HepG2 (cell line): Measurements from ENCODE around the gene KDM2B.

ENCODE experiments used
- ATM ChIP-seq: fragments of 450-650 bp; IDR thresholded peaks from 2 replicates; pipeline ENCODE4 v1.7.1; 2017; ENCODE audit warnings: mild to moderate bottlenecking, borderline replicate concordance
- ATRX ChIP-seq: sonication (generic); formaldehyde crosslinking; IDR thresholded peaks from 2 replicates; pipeline ENCODE4 v1.4.0; 2020; ENCODE audit warnings: missing genetic modification reagents, borderline replicate concordance
- CHD2 ChIP-seq: IDR thresholded peaks from 2 replicates; pipeline ENCODE4 v1.6.1; 2011; ENCODE audit warnings: low read depth, low read length, improper control_type of control experiment
- CTCF ChIP-seq: sonication (generic); formaldehyde crosslinking; IDR thresholded peaks from 2 replicates; pipeline ENCODE4 v1.5.0; 2020; ENCODE audit warnings: mild to moderate bottlenecking, missing genetic modification reagents, moderate library complexity
- MAX ChIP-seq: IDR thresholded peaks from 2 replicates; pipeline ENCODE4 v1.6.1; 2012; ENCODE audit warnings: inconsistent platforms
- MTA1 ChIP-seq: sonication (generic); formaldehyde crosslinking; IDR thresholded peaks from 2 replicates; pipeline ENCODE4 v1.4.0; 2020; ENCODE audit warnings: missing genetic modification reagents, mild to moderate bottlenecking, borderline replicate concordance
- SUZ12 ChIP-seq: fragments of 150-350 bp; IDR thresholded peaks from 2 replicates; pipeline ENCODE4 v1.6.1; 2014; ENCODE audit warnings: low read depth, low read length
- TRAFD1 ChIP-seq: sonication (generic); formaldehyde crosslinking; IDR thresholded peaks from 2 replicates; pipeline ENCODE4 v1.5.1; 2020; ENCODE audit warnings: missing genetic modification reagents, mild to moderate bottlenecking, borderline replicate concordance
- ZNF121 ChIP-seq: sonication (generic); formaldehyde crosslinking; IDR thresholded peaks from 2 replicates; pipeline ENCODE4 v1.5.0; 2020; ENCODE audit warnings: mild to moderate bottlenecking, missing genetic modification reagents
- ZNF317 ChIP-seq: sonication (generic); formaldehyde crosslinking; IDR thresholded peaks from 2 replicates; pipeline ENCODE4 v1.5.0; 2020; ENCODE audit warnings: mild to moderate bottlenecking, missing genetic modification reagents
- ZNF503 ChIP-seq: sonication (generic); formaldehyde crosslinking; IDR thresholded peaks from 2 replicates; pipeline ENCODE4 v1.4.0; 2020; ENCODE audit warnings: missing genetic modification reagents
- ZNF609 ChIP-seq: sonication (generic); formaldehyde crosslinking; IDR thresholded peaks from 2 replicates; pipeline ENCODE4 v1.4.0; 2020; ENCODE audit warnings: mild to moderate bottlenecking, missing genetic modification reagents, borderline replicate concordance
- ZNF672 ChIP-seq: sonication (generic); formaldehyde crosslinking; IDR thresholded peaks from 2 replicates; pipeline ENCODE4 v1.8.1; 2022; ENCODE audit warnings: missing genetic modification reagents

- TF ChIP-seq ZNF609 (CRISPR knock-in tag) (no peak), ZNF317 (CRISPR knock-in tag) (no peak), CHD2 (no peak), ZNF672 (CRISPR knock-in tag) (no peak), MAX (no peak), TRAFD1 (no peak), MTA1 (CRISPR knock-in tag) (no peak), SUZ12 (no peak), ATM (no peak), CTCF (CRISPR knock-in tag) (no peak), ZNF503 (CRISPR knock-in tag) (no peak), ATRX (no peak), ZNF121 (CRISPR knock-in tag) (no peak)
Observed at GRCh38 chr12:121456551-121456950, 124.3 kb downstream of the KDM2B start.
